Dedifferentiated amniotic fluid mesenchymal stem cell (primary cell): ENCODE results near the gene TAF1.
"Not testable (repeated sequence)": the region's sequence is repeated elsewhere in the genome, so short reads cannot be mapped to it uniquely, and the experiment has no call there.

Source experiments
- DNase-seq: peaks from one replicate; pipeline ENCODE4 v3.0.0-alpha.2; 2016; ENCODE audit errors: extremely low spot score

TAF1 gene

GRCh38 chrX:71439420-71439819, 73.3 kb downstream of the TAF1 start:
- DNase-seq = no peak

GRCh38 chrX:71439896-71440295, 73.7 kb downstream of the TAF1 start:
- DNase-seq = no peak

GRCh38 chrX:71440401-71440800, 74.2 kb downstream of the TAF1 start:
- no peak for DNase-seq

GRCh38 chrX:71441809-71442208, 75.7 kb downstream of the TAF1 start:
- not testable (repeated sequence) for DNase-seq

GRCh38 chrX:71450433-71451106, 84.4 kb downstream of the TAF1 start:
- DNase-seq = no peak

GRCh38 chrX:71451518-71451917, 85.4 kb downstream of the TAF1 start:
- DNase-seq = not testable (repeated sequence)

GRCh38 chrX:71453056-71453455, 86.9 kb downstream of the TAF1 start:
- no peak for DNase-seq

GRCh38 chrX:71454222-71454621, 88.1 kb downstream of the TAF1 start:
- DNase-seq = no peak

GRCh38 chrX:71458866-71459265, 92.7 kb downstream of the TAF1 start:
- no peak for DNase-seq

- DNase-seq = no peak
Measured at GRCh38 chrX:71464968-71465367, 98.8 kb downstream of the TAF1 start.

GRCh38 chrX:71466979-71467523, 100.9 kb downstream of the TAF1 start:
- DNase-seq = no peak

- no peak for DNase-seq
Measured at GRCh38 chrX:71475785-71476540, 109.8 kb downstream of the TAF1 start.

GRCh38 chrX:71482228-71482958, 116.2 kb downstream of the TAF1 start:
- DNase-seq = no peak

GRCh38 chrX:71487814-71488213, 121.7 kb downstream of the TAF1 start:
- no peak for DNase-seq

- DNase-seq = no peak
Measured at GRCh38 chrX:71489540-71489939, 123.4 kb downstream of the TAF1 start.

- no peak for DNase-seq
Measured at GRCh38 chrX:71492231-71493065, 126.3 kb downstream of the TAF1 start.

GRCh38 chrX:71493111-71493613, 127.0 kb downstream of the TAF1 start:
- no peak for DNase-seq

- DNase-seq = not testable (repeated sequence)
Measured at GRCh38 chrX:71495979-71496378, 129.8 kb downstream of the TAF1 start.

- no peak for DNase-seq
Measured at GRCh38 chrX:71496476-71496875, 130.3 kb downstream of the TAF1 start.

- not testable (repeated sequence) for DNase-seq
Measured at GRCh38 chrX:71502080-71502479, 135.9 kb downstream of the TAF1 start.

GRCh38 chrX:71504346-71504745, 138.2 kb downstream of the TAF1 start:
- no peak for DNase-seq
